ENCODE data around the gene CACNA1A.
A peak's percentile ranks its signal among the peaks of the same experiment; 100 is the strongest.

Gene CACNA1A

DNA sequence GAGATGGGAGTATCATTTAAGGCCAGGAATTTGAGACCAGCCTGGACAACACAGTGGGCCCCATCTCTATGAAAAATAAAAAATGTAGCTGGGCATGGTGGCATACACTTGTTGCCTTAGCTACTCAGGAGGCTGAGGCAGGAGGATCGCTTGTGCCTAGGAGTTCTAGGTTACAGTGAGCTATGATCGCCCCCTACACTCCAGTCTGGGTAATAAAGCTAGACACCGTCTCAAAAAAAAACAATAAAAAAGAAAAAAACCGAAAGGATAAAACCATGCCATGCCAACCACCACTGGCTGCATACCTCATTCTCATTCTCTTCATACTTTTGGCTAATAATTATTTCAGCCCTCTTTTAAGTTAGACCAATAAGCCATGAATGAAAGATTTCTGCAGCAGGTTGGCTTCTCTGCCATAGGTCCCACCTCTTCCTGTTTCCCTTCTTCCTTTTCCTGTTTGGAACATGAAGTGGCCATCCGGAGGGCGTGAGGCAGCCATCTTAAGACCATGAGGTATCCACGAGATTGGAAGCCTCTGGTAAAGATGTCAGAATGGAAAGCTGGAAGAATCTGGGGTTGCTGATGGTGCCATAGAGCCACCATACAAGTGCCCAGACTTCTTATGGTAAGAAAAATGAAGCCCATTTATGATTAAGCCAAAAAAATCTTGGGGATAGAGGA lies 171.3 kb downstream of the CACNA1A start:
- POLR2A ChIA-PET = interaction anchor here (0.5 to 0.7 kb wide), 2 partner anchors 250 to 253 kb away, joined by 3 read pairs; no protein-coding TSS in a partner anchor
- H3K4me1 ChIP-seq (ENCODE audit: control insufficient read depth, insufficient read depth, low read length) = no peaks in the 10 kb centered on the region
- CTCF ChIA-PET = interaction anchor here (1.0 kb wide), 1 partner anchor 12 kb away, joined by 4 read pairs; no protein-coding TSS in a partner anchor
- H3K4me3 ChIP-seq (ENCODE audit: low read depth, low read length) = no peak overlapping the region
- no peaks in the 10 kb centered on the region for H3K9me3 ChIP-seq (ENCODE audit: control insufficient read depth, insufficient read depth, low read depth, low read length)
- no peak overlapping the region for H3K27ac ChIP-seq (ENCODE audit: extremely low read depth, low read depth, low read length)
- TF ChIP-seq, protein P1, sequence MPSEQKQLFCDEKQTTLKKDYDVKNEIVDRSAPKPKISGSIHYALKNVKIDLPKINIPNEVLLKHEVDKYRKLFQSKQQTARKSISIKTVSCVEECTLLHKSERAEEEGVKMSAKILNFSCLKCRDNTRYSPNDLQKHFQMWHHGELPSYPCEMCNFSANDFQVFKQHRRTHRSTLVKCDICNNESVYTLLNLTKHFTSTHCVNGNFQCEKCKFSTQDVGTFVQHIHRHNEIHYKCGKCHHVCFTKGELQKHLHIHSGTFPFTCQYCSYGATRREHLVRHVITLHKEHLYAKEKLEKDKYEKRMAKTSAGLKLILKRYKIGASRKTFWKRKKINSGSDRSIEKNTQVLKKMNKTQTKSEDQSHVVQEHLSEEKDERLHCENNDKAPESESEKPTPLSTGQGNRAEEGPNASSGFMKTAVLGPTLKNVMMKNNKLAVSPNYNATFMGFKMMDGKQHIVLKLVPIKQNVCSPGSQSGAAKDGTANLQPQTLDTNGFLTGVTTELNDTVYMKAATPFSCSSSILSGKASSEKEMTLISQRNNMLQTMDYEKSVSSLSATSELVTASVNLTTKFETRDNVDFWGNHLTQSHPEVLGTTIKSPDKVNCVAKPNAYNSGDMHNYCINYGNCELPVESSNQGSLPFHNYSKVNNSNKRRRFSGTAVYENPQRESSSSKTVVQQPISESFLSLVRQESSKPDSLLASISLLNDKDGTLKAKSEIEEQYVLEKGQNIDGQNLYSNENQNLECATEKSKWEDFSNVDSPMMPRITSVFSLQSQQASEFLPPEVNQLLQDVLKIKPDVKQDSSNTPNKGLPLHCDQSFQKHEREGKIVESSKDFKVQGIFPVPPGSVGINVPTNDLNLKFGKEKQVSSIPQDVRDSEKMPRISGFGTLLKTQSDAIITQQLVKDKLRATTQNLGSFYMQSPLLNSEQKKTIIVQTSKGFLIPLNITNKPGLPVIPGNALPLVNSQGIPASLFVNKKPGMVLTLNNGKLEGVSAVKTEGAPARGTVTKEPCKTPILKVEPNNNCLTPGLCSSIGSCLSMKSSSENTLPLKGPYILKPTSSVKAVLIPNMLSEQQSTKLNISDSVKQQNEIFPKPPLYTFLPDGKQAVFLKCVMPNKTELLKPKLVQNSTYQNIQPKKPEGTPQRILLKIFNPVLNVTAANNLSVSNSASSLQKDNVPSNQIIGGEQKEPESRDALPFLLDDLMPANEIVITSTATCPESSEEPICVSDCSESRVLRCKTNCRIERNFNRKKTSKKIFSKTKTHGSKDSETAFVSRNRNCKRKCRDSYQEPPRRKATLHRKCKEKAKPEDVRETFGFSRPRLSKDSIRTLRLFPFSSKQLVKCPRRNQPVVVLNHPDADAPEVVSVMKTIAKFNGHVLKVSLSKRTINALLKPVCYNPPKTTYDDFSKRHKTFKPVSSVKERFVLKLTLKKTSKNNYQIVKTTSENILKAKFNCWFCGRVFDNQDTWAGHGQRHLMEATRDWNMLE (tag by site-specific recombination; conservative IDR thresholded peaks at IDR 0.05; ENCODE audit: low read depth) = 0 out of 2 replicates have a peak, but pooled peaks have one; percentile 20
- TF ChIP-seq SCRT2 (tag by site-specific recombination; IDR thresholded peaks at IDR 0.05) = no peak
- no peaks in the 10 kb centered on the region for H3K36me3 ChIP-seq (ENCODE audit: control insufficient read depth in 2 of 2, insufficient read depth in 1 of 2, low read length in 2 of 2)

DNA sequence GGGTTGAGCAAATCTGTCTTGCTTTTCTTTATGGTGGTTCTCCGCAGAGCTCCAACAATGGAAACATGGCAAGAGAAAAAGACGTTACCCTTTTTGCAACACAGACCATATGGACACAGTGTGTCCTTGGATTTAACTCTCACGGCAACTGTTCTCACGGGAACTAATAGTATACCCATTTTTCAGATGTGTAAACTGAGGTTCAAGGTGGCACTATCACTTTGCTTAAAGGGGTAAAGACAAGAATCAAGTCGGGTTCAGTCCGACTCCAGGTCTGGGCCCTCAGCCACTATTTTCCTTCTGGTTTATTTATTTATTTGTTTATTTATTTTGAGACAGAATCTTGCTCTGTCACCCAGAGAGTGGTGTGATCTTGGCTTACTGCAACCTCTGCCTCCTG lies 176.0 kb downstream of the CACNA1A start:
- Histone ChIP-seq H3K9me3 (ENCODE audit: control insufficient read depth, insufficient read depth, low read depth, low read length) (no peaks in the 10 kb centered on the region), H3K4me1 (ENCODE audit: control insufficient read depth, insufficient read depth, low read length) (no peaks in the 10 kb centered on the region), H3K27ac (ENCODE audit: extremely low read depth, low read depth, low read length) (no peak overlapping the region), H3K4me3 (ENCODE audit: low read depth, low read length) (no peak overlapping the region), H3K36me3 (ENCODE audit: control insufficient read depth in 2 of 2, insufficient read depth in 1 of 2, low read length in 2 of 2) (no peaks in the 10 kb centered on the region)
- ChIA-PET POLR2A (no interaction called here), CTCF (interaction anchor here (0.7 kb wide), 1 partner anchor 94 kb away, joined by 3 read pairs; no protein-coding TSS in a partner anchor)
- no peak for TF ChIP-seq ZFP41 (tag by site-specific recombination; IDR thresholded peaks at IDR 0.05; ENCODE audit: borderline replicate concordance)
- TF ChIP-seq ZNF837 (tag by site-specific recombination; IDR thresholded peaks at IDR 0.05) = no peak
- TF ChIP-seq ZNF423 (tag by site-specific recombination; IDR thresholded peaks at IDR 0.05) = no peak
- TF ChIP-seq, protein P2, sequence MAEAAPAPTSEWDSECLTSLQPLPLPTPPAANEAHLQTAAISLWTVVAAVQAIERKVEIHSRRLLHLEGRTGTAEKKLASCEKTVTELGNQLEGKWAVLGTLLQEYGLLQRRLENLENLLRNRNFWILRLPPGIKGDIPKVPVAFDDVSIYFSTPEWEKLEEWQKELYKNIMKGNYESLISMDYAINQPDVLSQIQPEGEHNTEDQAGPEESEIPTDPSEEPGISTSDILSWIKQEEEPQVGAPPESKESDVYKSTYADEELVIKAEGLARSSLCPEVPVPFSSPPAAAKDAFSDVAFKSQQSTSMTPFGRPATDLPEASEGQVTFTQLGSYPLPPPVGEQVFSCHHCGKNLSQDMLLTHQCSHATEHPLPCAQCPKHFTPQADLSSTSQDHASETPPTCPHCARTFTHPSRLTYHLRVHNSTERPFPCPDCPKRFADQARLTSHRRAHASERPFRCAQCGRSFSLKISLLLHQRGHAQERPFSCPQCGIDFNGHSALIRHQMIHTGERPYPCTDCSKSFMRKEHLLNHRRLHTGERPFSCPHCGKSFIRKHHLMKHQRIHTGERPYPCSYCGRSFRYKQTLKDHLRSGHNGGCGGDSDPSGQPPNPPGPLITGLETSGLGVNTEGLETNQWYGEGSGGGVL (tag by site-specific recombination; IDR thresholded peaks at IDR 0.05) = no peak
- no peak for TF ChIP-seq SALL2 (tag by site-specific recombination; IDR thresholded peaks at IDR 0.05; ENCODE audit: borderline replicate concordance)
- no peak for TF ChIP-seq ZNF549 (tag by site-specific recombination; IDR thresholded peaks at IDR 0.05)
- no peak for TF ChIP-seq ZNF292 (tag by site-specific recombination; IDR thresholded peaks at IDR 0.05; ENCODE audit: borderline replicate concordance, low read depth)
- no peak for TF ChIP-seq ZNF394 (tag by site-specific recombination; IDR thresholded peaks at IDR 0.05; ENCODE audit: borderline replicate concordance)
- TF ChIP-seq, protein P3, sequence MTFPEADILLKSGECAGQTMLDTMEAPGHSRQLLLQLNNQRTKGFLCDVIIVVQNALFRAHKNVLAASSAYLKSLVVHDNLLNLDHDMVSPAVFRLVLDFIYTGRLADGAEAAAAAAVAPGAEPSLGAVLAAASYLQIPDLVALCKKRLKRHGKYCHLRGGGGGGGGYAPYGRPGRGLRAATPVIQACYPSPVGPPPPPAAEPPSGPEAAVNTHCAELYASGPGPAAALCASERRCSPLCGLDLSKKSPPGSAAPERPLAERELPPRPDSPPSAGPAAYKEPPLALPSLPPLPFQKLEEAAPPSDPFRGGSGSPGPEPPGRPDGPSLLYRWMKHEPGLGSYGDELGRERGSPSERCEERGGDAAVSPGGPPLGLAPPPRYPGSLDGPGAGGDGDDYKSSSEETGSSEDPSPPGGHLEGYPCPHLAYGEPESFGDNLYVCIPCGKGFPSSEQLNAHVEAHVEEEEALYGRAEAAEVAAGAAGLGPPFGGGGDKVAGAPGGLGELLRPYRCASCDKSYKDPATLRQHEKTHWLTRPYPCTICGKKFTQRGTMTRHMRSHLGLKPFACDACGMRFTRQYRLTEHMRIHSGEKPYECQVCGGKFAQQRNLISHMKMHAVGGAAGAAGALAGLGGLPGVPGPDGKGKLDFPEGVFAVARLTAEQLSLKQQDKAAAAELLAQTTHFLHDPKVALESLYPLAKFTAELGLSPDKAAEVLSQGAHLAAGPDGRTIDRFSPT (tag by site-specific recombination; IDR thresholded peaks at IDR 0.05) = no peak
- no peak for TF ChIP-seq ZBTB20 (tag by site-specific recombination; IDR thresholded peaks at IDR 0.05)
- TF ChIP-seq, protein P4, sequence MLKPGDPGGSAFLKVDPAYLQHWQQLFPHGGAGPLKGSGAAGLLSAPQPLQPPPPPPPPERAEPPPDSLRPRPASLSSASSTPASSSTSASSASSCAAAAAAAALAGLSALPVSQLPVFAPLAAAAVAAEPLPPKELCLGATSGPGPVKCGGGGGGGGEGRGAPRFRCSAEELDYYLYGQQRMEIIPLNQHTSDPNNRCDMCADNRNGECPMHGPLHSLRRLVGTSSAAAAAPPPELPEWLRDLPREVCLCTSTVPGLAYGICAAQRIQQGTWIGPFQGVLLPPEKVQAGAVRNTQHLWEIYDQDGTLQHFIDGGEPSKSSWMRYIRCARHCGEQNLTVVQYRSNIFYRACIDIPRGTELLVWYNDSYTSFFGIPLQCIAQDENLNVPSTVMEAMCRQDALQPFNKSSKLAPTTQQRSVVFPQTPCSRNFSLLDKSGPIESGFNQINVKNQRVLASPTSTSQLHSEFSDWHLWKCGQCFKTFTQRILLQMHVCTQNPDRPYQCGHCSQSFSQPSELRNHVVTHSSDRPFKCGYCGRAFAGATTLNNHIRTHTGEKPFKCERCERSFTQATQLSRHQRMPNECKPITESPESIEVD (tag by site-specific recombination; IDR thresholded peaks at IDR 0.05) = no peak
- no peak for TF ChIP-seq HOXD13 (CRISPR knock-in tag; IDR thresholded peaks at IDR 0.05; ENCODE audit: borderline replicate concordance)
- TF ChIP-seq, protein P5, sequence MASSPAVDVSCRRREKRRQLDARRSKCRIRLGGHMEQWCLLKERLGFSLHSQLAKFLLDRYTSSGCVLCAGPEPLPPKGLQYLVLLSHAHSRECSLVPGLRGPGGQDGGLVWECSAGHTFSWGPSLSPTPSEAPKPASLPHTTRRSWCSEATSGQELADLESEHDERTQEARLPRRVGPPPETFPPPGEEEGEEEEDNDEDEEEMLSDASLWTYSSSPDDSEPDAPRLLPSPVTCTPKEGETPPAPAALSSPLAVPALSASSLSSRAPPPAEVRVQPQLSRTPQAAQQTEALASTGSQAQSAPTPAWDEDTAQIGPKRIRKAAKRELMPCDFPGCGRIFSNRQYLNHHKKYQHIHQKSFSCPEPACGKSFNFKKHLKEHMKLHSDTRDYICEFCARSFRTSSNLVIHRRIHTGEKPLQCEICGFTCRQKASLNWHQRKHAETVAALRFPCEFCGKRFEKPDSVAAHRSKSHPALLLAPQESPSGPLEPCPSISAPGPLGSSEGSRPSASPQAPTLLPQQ (tag by site-specific recombination; IDR thresholded peaks at IDR 0.05) = no peak

All from HEK293 (cell line).